HL-60 (cell line): ENCODE data around the gene NAP1L5.

Source experiments
- POLR2AphosphoS5 ChIP-seq: IDR thresholded peaks from 2 replicates; pipeline ENCODE4 v1.6.1; 2012; ENCODE audit warnings: low read depth
- SPI1 ChIP-seq: IDR thresholded peaks from 2 replicates; pipeline ENCODE4 v1.6.1; 2012; ENCODE audit warnings: low read depth, mild to moderate bottlenecking, borderline replicate concordance
- TF ChIP-seq, protein P1 (sequence below): IDR thresholded peaks from one replicate; pipeline ENCODE4 v1.5.1; 2011; ENCODE audit warnings: low read length, control low read depth, inconsistent platforms; ENCODE audit not compliant: insufficient read depth

DNA sequence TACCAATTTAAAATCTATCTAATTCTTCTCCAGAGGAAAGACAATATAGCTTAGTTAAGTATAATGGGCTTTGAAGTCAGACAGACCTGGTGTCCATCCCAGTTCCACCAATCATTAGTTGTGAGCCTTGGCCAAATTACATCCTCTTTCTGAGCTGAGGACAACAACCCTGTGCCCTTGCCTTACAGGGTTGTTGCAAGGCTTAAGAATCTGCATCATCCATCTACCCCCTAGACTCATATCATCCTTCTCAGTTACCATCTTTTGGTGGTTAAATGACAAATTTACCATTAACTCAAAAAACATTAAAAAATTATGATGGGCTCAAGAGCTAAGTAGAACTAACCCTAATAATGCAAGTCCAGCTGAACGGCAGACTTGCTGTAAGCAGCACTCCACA is 51.6 kb downstream of the NAP1L5 start:
- TF ChIP-seq, protein P1, sequence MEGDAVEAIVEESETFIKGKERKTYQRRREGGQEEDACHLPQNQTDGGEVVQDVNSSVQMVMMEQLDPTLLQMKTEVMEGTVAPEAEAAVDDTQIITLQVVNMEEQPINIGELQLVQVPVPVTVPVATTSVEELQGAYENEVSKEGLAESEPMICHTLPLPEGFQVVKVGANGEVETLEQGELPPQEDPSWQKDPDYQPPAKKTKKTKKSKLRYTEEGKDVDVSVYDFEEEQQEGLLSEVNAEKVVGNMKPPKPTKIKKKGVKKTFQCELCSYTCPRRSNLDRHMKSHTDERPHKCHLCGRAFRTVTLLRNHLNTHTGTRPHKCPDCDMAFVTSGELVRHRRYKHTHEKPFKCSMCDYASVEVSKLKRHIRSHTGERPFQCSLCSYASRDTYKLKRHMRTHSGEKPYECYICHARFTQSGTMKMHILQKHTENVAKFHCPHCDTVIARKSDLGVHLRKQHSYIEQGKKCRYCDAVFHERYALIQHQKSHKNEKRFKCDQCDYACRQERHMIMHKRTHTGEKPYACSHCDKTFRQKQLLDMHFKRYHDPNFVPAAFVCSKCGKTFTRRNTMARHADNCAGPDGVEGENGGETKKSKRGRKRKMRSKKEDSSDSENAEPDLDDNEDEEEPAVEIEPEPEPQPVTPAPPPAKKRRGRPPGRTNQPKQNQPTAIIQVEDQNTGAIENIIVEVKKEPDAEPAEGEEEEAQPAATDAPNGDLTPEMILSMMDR = no peak
- TF ChIP-seq SPI1 (no peak), POLR2AphosphoS5 (no peak)
